Activated T-helper 1 cell treated with Interleukin-2 at 50 U/mL for 16 hours (primary cell): ENCODE data around the gene IL19.

Experiments
- DNase-seq: peaks from one replicate; pipeline ENCODE4 v3.0.0-alpha.2; 2020; ENCODE audit warnings: low read depth

Gene IL19

DNA sequence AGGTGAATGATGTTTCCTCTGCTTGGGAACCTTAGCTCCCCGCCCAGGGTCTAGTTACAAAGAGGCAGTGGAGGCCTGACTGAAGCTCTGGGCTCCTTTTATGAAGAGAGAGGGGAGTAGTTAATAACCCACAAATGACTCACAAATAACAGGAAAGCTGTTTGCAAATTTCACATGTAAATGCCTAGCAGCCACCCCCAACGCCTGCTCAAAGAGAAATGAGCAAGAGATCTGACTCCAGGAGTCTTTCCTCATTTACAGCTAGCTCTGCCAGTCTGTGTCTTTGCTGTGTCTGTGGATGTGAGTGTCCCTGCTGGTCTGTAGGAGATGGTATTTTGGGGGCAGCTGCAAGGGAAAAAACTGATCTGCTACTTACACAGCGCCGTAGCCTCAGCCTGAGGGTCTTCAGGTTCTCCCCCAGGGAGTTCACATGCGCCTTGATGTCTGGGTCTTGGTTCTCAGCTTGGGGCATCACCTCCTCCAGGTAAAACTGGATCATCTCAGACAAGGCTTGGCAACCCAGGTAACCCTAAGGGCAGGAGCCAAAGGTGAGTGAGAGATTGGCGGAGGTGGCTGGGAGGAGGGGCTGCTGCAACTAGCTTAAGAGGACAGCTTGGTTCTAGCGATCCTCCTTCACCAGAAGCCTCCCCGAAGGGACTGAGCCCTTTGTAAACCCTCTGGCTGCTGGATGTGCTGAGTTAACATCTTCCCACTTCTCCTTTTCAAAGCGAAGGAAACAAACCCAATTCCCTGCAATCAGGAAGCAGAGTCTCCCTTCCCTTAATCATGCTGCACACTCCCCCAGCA lies at the start of gene IL19:
TSS of gene IL19 (plus strand) at position 243 of the 807 bp plus-strand sequence. CDS start 65,890 bp downstream, outside the sequence.
- DNase-seq: no peak

GRCh38 chr1:206721454-206721853 lies 49.1 kb upstream of the IL19 start:
- DNase-seq: no peak

GRCh38 chr1:206722751-206723461 lies 47.7 kb upstream of the IL19 start:
- DNase-seq: no peak

GRCh38 chr1:206723462-206723804 lies 47.1 kb upstream of the IL19 start:
- no peak for DNase-seq

GRCh38 chr1:206723805-206724472 lies 46.6 kb upstream of the IL19 start:
- no peak for DNase-seq

GRCh38 chr1:206725109-206725963 lies 45.2 kb upstream of the IL19 start:
- DNase-seq: peak; percentile 28

- DNase-seq: no peak
Observed at GRCh38 chr1:206727981-206728696, 42.4 kb upstream of the IL19 start.

DNA sequence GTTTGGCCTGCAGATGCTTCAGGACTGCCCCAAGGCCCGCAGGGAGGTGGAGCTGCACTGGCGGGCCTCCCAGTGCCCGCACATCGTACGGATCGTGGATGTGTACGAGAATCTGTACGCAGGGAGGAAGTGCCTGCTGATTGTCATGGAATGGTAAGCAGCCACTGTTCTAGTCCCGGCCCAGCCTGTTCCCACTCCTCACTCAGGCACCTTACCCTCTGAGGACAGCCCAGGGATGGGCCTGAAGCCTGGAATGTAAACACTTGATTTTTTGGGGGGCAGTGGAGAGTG lies 41.9 kb upstream of the IL19 start:
- DNase-seq: no peak

- no peak for DNase-seq
Observed at GRCh38 chr1:206729050-206729449, 41.5 kb upstream of the IL19 start.

- DNase-seq: no peak
Observed at GRCh38 chr1:206729507-206729906, 41.1 kb upstream of the IL19 start.

DNA sequence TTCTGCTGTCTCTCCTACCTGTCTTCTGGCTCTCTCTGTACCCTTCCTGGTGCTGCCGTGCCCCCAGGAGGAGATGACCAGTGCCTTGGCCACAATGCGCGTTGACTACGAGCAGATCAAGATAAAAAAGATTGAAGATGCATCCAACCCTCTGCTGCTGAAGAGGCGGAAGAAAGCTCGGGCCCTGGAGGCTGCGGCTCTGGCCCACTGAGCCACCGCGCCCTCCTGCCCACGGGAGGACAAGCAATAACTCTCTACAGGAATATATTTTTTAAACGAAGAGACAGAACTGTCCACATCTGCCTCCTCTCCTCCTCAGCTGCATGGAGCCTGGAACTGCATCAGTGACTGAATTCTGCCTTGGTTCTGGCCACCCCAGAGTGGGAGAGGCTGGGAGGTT lies 38.1 kb upstream of the IL19 start:
- DNase-seq: no peak

GRCh38 chr1:206732992-206733391 lies 37.6 kb upstream of the IL19 start:
- DNase-seq: no peak

- DNase-seq: peak; percentile 58
Observed at GRCh38 chr1:206734499-206735142, 36.0 kb upstream of the IL19 start.

DNA sequence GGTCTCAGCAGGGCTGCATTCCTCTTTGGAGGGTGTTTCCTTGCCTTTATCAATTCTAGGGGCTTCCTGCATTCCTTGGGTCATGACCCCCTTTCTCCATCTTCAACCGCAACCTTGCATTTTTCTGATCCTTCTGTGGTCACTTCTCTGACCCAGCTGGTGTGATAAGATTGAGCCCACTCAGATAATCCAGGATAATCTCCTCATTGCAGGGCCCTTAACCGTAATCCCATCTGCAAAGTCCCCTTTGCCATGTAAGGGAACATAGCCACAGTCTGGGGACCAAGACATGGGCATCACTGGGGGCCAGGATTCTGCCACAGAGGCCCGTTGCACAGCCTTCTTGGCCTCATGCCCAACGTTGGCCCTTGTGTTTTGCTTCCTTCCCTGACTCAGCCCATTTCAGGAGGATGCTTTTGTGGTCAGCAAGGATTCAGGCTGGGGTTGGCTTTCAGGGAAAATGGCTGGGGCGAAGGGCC lies 35.0 kb upstream of the IL19 start:
- no peak for DNase-seq

DNA sequence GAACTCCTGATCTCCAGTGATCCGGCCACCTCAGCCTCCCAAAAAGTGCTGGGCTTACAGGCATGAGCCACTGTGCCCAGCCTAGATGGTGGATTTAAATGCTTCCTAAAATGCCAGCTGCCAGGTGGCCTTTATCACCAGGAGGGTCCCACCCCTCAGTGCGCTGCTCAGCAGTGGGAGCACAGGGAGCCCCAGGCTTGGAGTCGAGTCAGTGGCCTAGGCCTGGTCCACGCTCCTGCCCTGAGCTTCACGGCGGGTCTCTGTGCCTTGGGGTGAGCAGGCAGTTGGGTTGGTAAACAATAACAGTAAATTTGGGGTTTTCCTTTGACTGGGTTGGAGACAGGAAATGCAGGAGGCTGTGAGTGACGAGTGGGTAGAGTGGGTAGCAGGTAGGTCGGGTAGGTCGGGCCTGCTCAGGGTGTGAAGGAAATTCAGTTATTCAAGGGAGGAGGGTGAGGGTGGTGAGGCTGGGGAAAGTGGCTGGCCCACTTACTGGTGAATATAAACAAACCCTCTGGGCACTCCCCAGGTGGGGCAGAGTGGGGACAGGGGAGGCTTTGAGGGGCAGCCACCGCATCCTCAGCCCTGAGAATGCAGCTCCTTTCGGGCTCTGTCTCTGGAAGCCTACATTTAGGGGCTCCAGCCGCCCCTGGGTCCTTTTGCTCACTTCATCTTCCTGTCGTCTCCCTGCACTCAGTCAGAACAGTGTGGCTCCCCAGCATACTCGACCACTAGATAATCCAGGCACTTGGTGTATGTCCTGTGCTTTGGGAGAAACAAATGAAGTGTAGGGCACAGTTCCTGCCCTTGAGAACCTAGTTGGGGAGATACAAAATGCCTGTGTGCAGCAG lies 33.5 kb upstream of the IL19 start:
- DNase-seq: peak; percentile 34

- DNase-seq: no peak
Observed at GRCh38 chr1:206737729-206738201, 32.8 kb upstream of the IL19 start.

DNA sequence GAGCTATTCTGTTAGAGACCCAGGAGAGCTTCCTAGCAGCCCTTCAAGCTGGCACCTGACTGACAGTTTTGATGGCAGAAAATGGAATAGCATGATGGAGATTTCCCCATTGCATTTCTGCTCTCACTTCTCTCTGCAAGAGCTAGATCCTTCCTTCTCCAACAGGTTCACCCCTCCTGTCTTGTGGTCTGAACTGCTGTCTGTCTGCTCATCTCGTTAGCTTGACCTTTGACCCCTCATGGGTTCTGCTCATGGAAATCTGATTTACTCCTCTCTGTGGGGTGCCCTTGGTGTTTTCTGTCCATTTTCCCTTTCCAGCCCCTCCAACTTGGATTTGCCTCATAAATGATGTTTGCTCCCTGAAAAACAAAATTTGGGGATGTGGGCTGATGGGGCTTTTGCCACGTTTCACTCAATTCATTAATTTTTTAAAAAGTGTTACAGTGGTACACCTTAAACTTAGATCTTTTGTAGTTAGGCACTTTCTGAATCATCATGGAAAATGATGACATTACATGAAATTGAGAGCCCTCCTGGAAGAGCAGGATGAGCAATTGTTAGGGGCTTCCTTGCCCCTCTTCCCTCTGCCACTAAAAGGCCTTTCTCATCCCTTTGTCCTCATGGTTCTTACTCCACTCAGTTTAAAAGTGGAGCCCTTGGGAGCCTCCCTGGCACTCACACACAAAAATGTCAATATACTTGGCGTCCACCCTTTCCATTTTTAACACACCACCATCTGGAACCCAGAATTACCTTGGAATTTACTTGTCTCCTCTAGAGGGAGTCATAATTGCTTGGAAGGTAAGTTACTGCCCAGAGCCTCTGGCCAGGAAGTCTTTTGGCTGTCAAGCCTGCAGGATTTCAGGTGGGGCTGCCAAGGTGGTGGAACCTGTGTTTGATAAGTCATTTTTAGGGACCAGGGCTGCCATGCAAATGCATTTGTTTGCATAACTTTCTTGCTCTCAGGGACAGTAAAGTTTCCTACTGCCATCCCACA lies 31.9 kb upstream of the IL19 start:
- DNase-seq: no peak

- DNase-seq: no peak
Observed at GRCh38 chr1:206739411-206740076, 31.0 kb upstream of the IL19 start.
